GM12892 (cell line): ENCODE measurements around the gene GP5.

ENCODE experiments used
- POLR2A ChIP-seq: IDR thresholded peaks from 2 replicates; pipeline ENCODE4 v1.6.1; 2011; ENCODE audit warnings: low read depth, low read length, control low read depth
- POLR2AphosphoS5 ChIP-seq: IDR thresholded peaks from 2 replicates; pipeline ENCODE4 v1.6.1; 2011; ENCODE audit warnings: low read depth, low read length, control low read depth

- TF ChIP-seq POLR2AphosphoS5 (no peak), POLR2A (no peak)
These were observed 19.8 kb downstream of the GP5 start for GRCh38 chr3:194379231-194379630.
